AG10803 (cell line): Measurements from ENCODE around the gene SLC26A9.

Experiments used
- DNase-seq: peaks from one replicate; pipeline ENCODE4 v3.0.0; 2010; ENCODE audit warnings: low read depth
- H3K4me3 ChIP-seq: 2 replicates; pipeline ENCODE4 v1.5.1; 2011; ENCODE audit warnings: mild to moderate bottlenecking, low read length, control low read depth
- TF ChIP-seq, protein P1 (sequence below): conservative IDR thresholded peaks from 2 replicates; pipeline ENCODE4 v1.5.1; 2011; ENCODE audit warnings: mild to moderate bottlenecking, low read length, control low read depth, inconsistent platforms

Gene SLC26A9

DNA sequence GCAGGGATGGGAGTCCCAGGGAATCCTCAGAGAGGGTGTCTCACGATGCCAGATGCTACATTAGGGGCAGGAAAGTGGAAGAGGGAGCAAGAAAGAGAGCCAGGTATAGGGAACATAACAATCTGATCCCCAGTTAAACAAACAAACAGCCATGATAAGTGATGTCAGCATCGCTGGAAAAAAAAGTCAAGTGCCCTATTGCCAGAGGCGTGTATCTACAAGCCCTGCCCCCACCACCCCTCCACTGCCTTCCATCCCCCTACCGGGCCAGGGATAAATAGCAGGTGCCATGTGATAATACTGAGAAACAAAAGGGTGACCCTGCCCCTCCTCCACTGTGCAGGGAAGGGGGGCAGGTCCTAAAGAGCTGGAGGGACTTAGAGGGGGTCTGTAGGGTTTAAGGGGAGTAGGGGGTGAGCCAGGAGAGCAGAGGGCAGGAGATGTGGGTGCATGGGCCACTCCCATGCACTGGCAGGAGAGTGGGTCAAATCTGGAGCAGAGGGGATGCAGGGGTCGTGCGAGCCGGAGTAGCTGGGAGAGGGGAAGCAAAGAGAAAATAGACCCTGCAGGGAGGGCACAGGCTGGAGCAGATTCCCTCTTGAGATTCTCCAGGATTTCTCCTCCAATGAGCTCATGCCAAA lies 3.4 kb downstream of the SLC26A9 start:
- TF ChIP-seq, protein P1, sequence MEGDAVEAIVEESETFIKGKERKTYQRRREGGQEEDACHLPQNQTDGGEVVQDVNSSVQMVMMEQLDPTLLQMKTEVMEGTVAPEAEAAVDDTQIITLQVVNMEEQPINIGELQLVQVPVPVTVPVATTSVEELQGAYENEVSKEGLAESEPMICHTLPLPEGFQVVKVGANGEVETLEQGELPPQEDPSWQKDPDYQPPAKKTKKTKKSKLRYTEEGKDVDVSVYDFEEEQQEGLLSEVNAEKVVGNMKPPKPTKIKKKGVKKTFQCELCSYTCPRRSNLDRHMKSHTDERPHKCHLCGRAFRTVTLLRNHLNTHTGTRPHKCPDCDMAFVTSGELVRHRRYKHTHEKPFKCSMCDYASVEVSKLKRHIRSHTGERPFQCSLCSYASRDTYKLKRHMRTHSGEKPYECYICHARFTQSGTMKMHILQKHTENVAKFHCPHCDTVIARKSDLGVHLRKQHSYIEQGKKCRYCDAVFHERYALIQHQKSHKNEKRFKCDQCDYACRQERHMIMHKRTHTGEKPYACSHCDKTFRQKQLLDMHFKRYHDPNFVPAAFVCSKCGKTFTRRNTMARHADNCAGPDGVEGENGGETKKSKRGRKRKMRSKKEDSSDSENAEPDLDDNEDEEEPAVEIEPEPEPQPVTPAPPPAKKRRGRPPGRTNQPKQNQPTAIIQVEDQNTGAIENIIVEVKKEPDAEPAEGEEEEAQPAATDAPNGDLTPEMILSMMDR: no peak
- no peak overlapping the region for H3K4me3 ChIP-seq
- DNase-seq: no peak

DNA sequence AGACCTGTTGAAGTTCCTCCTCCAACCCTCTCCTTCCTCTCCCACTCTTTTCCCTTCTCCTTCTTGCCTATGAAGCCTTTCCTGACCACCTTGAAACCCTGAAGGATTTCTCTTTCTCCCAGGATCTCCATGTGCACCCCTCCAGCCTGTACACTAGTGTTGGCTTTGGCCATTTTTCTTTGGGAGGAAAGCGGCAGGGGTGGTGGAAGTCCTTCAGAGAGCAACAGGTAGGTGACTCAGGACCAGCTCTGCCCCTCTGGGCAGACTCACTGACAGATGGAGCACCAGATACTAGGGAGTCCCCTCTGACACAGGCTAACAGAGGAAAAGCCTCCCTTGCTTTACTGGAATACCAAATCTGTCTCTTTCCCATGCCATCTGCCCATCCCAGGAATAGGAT lies 4.6 kb downstream of the SLC26A9 start:
- TF ChIP-seq, protein P1: no peak
- H3K4me3 ChIP-seq: no peak overlapping the region
- no peak for DNase-seq

DNA sequence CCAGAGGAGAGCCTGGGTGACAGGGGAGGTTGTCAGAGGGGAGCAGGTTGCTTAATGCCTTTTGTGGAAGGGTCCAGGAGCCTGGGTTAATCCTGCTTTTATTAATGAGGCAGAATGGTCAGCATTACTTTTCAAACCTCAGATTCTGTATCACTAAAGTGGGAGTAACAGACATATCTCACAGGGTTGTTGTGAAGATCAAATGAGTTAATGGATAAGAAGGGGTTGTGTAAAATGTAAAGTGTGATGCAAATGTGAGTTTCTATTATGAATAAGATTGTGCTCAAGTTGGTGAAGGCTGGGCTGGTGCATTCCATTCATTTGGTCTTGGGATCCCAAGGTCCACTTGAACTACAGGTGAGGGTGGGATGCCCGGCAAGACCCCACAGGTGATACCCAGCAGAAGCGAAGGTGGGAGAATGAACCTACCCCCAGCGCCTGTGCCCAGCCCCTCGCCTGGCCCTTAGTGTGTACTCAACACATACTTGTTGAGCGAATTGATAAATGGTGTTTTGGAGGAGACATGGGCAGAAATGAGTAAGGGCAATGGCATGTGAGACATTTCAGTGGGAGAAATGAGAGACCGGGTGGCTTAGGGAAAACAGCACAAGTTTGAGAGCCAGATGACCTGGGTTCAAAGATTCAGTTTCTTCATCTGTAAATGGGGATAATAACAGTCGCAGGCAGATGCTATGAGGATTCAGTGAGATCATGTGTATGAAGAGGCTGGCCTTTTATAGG lies 6.2 kb downstream of the SLC26A9 start:
- peak; percentile 81 for DNase-seq
- TF ChIP-seq, protein P1: no peak
- H3K4me3 ChIP-seq: no peak overlapping the region

GRCh38 chr1:205936311-205936710 lies 6.9 kb downstream of the SLC26A9 start:
- DNase-seq: no peak
- H3K4me3 ChIP-seq: no peak overlapping the region
- TF ChIP-seq, protein P1: no peak

GRCh38 chr1:205935869-205936268 lies 7.4 kb downstream of the SLC26A9 start:
- H3K4me3 ChIP-seq: no peak overlapping the region
- DNase-seq: no peak
- TF ChIP-seq, protein P1: no peak

GRCh38 chr1:205934788-205935187 lies 8.5 kb downstream of the SLC26A9 start:
- H3K4me3 ChIP-seq: no peak overlapping the region
- TF ChIP-seq, protein P1: no peak
- no peak for DNase-seq
